Measurements from ENCODE around the gene BCAS1.

The BCAS1 gene

DNA sequence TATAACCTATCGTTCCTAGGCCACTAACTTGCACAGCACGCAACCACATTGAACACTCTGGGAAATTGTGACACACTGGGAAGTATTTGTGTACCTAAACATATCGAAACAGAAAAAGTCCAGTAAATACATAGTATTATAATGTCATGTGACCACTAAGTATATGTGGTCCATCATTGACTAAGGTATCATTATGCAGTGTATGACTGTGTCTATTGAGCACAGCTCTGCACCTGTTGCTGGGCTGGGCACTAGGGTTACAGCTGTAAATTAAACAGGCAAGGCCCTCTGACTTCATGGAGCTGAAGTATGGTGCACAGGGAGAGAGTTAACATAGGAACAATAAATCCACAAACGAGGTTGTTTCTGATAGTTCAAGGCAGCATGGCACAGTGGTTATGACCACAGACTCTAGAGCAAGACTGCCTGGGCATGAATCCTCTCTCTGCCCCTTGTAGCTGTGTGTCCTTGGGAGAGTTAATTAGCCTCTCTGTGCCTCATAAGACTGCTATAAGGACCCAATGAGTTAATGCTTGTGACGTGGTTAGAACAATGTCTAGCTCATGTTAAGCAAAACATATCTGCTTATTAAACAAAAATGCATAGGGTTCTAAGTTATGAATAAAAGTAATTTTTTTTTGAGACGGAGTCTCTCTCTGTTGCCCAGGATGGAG is 10.6 kb downstream of the BCAS1 start:
- TF ChIP-seq GATA3 (IDR thresholded peaks at IDR 0.05; ENCODE audit: low read depth, low read length) (no peak), GATA2 (IDR thresholded peaks at IDR 0.05; ENCODE audit: low read depth, low read length) (no peak)

DNA sequence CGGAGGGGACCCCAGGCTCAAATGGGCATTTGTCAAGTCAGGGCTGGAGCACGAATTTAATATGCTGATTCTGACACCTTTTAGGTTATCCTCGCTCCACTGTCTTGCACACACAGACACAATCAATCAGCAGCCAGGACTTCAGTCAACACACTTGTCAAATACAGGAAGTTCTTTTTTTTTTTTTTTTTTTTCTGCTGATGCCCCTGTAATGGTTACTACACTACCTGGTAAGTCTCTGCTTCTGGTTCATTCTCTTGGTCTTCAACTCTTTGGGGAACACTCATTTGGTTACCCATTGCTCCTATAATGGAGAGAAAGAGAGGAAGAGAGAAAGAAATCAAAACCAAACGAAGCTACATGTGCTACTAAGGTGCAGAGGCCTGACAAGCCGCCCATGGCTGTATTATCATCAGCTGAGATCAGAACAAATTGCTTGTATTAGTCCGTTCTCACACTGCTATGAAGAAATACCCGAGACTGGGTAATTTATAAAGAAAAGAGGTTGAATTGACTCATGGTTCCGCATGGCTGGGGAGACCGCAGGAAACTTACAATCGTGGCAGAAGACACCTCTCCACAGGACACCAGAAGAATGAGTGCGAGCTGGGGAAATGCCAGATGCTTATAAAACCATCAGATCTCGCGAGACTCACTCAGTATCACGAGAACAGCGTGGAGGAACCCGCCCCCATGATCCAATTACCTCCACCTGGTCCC is 11.8 kb downstream of the BCAS1 start:
- TF ChIP-seq GATA3 (IDR thresholded peaks at IDR 0.05; ENCODE audit: low read depth, low read length) (no peak), GATA2 (IDR thresholded peaks at IDR 0.05; ENCODE audit: low read depth, low read length) (no peak)

DNA sequence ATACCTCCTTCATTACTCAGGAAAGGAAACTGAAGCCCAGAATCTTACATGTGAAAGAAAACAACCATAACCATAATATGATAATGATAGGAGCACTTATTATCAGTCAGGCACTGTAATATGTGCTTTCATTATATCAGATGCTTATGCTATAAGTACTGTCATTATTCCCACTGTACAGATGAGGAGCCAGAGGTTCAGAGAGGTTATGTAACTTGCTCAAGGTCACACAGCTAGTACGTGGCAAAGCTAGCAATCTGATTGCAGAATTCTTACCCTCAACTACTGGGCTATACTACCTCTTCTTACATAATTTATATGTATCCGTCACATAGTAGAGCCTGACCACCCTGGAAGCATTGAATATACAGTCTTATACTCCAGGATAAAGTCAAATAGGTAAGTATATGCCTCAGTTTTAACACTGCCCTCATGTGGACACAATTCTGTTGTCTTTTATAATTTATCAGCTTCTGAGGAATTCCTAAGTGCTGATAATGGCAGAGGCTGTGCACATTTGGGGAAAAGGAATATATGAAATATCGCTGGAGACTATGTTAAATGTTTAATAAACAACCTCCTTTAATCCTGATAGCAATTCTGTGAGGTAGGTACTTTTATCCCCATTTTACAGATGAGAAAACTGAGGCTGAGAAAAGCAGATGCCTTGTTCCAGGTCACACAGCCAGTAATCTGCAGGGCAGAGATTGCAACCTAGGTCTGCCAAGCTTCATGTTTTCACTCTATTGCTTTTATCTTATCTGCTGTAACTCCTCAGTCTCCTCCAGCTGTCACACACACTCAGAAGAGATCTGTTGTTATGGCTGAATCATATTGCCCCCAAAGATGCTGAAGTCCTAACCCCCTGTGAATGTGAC is 13.4 kb downstream of the BCAS1 start:
- no peak for TF ChIP-seq GATA3 (IDR thresholded peaks at IDR 0.05; ENCODE audit: low read depth, low read length)
- TF ChIP-seq GATA2 (IDR thresholded peaks at IDR 0.05; ENCODE audit: low read depth, low read length): no peak

DNA sequence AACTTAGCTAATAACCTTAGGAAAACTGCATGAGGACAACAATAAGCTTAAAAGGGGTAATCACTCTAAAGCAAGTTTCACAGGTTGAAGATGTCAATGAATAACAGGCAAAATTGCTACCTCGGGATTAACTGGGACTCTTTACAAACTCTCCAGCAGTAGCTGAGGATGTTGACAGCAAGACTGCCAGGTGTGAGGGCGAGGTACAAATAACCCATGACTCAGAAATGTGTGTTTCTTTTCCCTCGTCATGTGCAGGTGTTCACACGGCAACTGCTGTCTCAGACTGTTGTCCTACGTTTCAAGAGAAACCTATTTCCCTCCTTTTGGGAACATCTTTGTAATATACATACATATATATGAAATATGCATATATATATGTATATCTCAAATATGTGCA is 15.9 kb downstream of the BCAS1 start:
- TF ChIP-seq GATA2 (IDR thresholded peaks at IDR 0.05; ENCODE audit: low read depth, low read length): no peak
- no peak for TF ChIP-seq GATA3 (IDR thresholded peaks at IDR 0.05; ENCODE audit: low read depth, low read length)

DNA sequence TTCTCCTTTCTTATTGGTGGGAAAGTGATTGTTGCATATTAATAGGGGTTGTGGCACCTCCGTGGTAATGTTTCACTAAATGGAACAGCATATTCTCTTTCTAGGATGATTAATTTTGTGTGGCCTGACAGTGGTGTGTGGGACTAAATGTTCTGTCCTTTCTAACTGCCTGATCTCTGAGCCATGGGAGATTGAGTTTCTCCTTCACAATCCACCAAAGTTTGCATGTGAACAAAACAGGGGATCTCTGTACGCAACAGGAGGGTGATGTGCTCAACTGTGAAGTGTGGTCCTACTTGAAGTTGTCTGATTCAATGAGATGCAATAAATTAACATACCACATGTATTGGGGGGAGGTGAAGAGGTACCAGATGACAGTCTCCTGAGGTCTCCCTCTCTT is 19.3 kb downstream of the BCAS1 start:
- TF ChIP-seq GATA2 (IDR thresholded peaks at IDR 0.05; ENCODE audit: low read depth, low read length): no peak

DNA sequence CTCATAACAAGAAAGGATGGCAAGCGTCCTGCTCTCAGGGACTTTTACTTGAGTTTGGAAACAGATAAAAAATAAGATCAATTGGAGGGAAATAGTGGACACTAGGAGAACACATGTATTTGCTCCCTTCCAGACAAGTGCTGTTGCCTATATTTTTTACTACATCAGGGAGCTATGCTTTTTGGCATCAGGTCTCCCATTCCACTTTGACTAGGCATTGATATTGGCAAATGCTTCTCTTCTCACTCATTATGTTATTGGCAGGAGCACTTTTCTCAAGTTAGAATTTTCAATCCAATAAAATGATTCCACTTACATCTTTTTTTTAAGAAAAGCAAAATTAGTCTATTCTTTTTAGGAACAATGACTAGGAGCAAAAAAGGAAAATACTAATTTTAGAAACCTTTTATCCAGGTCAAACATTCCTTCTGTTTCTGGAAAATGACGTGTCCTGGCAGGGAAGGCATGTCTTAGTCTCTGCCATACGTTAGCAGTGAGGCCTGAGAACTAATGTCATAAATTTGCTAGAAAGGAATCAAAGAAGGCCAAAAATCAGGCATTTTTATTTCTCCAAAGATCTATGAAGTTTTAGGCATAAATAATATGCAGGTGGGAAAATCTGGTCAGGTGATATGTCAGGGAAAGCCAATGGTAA is 21.4 kb downstream of the BCAS1 start:
- TF ChIP-seq GATA2 (IDR thresholded peaks at IDR 0.05; ENCODE audit: low read depth, low read length): no peak
- no peak for TF ChIP-seq GATA3 (IDR thresholded peaks at IDR 0.05; ENCODE audit: low read depth, low read length)

DNA sequence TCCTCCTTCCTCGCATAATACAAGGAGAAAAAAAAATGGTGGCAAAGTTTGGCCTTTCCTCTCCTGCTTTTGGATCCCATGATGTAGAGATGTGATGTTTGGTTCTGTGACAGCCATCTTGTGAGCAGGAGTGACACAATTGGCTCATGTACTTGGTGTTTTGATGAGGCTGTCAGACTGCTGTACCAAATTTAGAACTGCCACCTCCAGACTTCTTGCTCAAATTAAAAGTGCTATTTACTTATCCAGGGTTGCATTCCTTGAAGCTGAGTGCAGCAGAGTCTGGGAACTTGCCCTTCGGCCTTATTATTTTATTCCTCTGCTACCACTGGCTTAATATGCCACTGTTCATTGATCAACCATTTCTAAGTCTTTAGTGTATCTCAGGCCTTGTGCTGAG is 21.9 kb downstream of the BCAS1 start:
- TF ChIP-seq GATA3 (IDR thresholded peaks at IDR 0.05; ENCODE audit: low read depth, low read length) (no peak), GATA2 (IDR thresholded peaks at IDR 0.05; ENCODE audit: low read depth, low read length) (no peak)

DNA sequence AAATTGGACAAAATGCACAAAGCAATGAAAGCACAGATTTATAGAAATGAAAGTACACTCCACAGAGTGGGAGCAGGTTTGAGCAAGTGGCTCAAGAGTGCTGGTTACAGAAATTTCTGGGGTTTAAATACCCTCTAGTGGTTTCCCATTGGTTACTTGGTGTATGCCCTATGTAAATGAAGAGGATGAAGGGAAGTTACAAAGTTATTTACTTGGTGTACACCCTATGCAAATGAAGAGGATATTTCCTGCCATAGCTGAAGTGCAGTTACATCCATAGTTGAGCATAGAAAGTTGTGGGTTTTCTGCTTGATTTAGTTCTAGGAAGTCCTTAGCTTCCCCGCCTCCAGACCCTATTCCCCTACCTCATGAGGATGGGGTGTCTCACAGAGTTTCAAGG is 22.7 kb downstream of the BCAS1 start:
- TF ChIP-seq GATA3 (IDR thresholded peaks at IDR 0.05; ENCODE audit: low read depth, low read length): no peak
- no peak for TF ChIP-seq GATA2 (IDR thresholded peaks at IDR 0.05; ENCODE audit: low read depth, low read length)

DNA sequence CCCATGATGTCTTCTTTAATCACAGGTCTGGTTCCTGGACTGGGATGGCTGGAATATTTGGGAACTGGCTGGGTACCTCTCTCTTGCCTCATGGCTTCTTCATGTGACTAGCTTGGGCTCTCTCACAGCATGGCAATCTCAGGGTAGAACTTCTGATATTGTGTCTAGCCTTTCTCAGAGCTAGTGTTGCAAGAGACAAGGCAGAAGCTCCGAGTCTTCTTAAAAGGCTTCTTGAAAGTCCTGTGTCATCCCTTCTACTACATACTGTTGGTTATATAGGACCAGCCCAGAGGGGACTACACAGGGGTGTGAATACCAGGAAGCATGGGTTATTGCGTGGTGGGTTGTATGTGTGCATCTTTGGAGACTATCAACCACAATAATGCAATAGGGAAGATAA is 23.3 kb downstream of the BCAS1 start:
- TF ChIP-seq GATA2 (IDR thresholded peaks at IDR 0.05; ENCODE audit: low read depth, low read length) (no peak), GATA3 (IDR thresholded peaks at IDR 0.05; ENCODE audit: low read depth, low read length) (no peak)

DNA sequence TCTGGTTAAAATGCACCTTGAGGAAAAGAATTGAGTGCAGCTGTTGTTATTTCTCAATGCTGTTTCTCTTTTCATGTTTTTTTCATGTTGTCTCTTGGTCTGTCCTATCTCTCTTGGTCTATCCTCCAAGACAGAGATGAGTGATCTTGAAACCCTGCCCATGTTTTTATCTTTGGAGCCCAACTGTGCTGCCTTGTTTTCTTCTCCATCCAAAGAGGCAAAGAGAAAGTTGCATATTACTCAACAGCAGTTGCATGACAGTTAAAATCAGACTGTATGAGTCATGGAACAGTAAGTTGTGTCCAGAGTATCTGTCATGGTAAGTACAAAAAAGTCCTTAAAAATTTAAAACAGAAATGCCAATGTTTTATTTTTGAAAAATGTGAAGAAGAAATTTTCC is 26.2 kb downstream of the BCAS1 start:
- TF ChIP-seq GATA2 (IDR thresholded peaks at IDR 0.05; ENCODE audit: low read depth, low read length) (no peak), GATA3 (IDR thresholded peaks at IDR 0.05; ENCODE audit: low read depth, low read length) (no peak)

DNA sequence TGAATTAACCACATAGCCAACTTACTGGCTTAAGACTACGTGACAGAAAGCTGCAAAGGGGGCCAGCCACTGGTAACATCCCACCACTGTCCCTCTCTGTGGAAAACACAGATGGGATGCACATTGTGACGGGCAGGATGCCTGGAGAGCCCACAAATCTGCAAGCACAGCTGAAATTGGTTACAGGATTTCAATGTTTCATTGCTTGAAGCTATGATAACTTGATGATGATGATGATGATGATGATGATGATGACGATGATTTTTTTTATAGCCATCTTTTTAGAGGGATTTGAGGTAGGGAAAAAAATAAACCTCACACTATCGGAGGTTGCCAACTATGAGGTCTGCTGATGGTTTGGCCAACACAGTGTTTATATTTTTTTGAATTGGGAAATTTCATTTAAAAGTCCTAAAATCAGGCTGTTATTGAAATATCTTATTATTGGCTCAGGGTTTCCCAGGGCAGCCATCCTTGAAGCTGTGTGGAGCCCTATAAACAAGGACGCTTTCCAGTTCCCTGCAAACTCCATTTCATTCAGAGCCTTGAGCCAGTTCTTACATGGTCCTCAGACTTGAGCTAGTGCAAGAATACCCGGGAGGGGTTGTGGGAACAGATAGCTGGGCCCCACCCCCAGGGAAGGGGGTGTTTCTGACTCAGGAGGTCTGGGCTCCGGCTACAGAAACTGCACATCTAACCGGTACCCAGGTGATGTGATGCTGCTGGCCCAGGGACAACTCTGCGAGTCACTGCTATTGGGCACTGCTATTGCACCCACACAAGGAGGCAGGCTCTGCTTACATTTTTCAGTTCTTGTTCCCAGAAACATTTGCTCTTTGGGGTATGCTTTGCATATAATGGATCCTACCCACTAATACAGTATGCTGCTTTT is 27.1 kb downstream of the BCAS1 start:
- TF ChIP-seq GATA3 (IDR thresholded peaks at IDR 0.05; ENCODE audit: low read depth, low read length): no peak
- TF ChIP-seq GATA2 (IDR thresholded peaks at IDR 0.05; ENCODE audit: low read depth, low read length): no peak

DNA sequence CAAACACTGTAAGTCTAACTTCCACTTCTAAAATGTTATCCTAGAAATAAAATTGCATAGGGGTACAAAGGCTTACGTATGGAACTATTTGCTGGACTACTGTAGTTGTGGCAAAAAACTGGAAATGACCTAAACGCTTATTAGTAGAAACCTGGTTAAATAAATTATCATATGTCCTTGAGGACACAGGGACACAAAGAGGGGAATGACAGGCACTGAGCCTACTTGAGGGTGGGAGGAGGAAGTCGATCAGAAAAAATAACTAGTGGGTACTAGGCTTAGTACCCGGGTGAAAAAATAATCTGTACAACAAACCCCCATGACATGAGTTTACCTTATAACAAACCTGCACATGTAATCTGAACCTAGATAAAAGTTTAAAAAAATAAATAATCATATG is 28.4 kb downstream of the BCAS1 start:
- TF ChIP-seq GATA2 (IDR thresholded peaks at IDR 0.05; ENCODE audit: low read depth, low read length) (no peak), GATA3 (IDR thresholded peaks at IDR 0.05; ENCODE audit: low read depth, low read length) (no peak)

DNA sequence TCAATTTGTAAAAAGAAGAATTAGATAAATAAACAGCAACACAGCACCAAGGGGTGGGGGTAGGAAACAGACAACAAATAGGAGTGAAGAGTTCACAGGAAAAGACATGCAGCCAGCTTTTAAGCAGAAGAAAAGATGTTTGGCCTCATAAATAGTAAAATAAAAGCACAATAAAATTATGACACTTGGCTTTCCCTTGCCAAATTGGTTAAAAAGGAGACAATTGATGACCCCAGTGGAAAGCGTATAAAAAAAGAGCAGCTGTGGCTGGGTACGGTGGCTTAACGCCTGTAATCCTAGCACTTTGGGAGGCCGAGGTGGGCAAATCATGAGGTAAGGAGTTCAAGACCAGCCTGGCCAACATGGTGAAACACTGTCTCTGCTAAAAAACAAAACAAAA is 29.1 kb downstream of the BCAS1 start:
- TF ChIP-seq GATA2 (IDR thresholded peaks at IDR 0.05; ENCODE audit: low read depth, low read length): no peak
- TF ChIP-seq GATA3 (IDR thresholded peaks at IDR 0.05; ENCODE audit: low read depth, low read length): no peak

Measured in SH-SY5Y (cell line).